ENCODE data around the gene NXPH3.
A peak's percentile ranks its signal among the peaks of the same experiment; 100 is the strongest.
"Not testable (repeated sequence)": the region's sequence is repeated elsewhere in the genome, so short reads cannot be mapped to it uniquely, and the experiment has no call there.

Gene NXPH3

DNA sequence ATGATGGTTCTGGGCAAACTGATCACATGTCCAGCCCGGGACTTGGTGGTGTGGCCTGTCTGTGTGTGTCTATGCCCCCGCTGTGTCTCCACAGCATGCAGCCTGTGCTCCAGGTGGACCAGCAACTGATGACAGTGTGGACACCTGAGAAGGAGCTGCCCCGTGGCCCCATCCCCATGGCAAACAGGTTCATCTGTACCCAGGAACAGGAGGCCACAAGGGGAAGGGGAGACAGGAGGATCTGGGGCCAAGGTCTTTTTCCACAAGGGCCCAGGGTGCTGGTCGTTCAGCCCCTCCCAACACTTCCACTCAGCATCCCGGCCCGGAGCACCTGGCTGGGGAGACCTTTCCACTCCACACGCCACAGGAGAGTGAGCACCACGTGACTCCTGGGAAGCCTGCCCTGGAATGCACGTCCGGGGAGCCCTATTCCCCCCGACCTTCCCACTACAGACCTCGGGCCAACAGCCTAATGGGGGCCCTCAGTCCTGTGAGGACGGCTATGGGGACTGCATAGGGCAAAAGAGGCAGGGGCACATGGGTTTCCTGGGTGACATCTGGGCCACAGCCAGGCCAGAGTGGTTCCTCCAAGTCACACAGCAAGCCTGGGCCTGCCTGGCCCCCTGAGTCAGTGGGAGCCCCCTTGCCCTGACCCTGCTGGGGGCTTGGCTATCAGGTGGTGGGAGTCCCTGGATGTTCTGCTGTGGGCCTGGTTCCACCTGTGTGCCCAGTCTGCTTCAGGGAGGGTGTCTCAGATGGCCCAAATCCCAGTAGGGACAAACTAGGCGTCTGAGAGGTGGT, 20.8 kb upstream of the NXPH3 start:
- DNase-seq (ENCODE audit: low read depth in 1 of 2, low spot score in 1 of 2), result no peak

- DNase-seq (ENCODE audit: low read depth in 1 of 2, low spot score in 1 of 2), result no peak
These were observed 20.0 kb upstream of the NXPH3 start for GRCh38 chr17:49555495-49556222.

DNA sequence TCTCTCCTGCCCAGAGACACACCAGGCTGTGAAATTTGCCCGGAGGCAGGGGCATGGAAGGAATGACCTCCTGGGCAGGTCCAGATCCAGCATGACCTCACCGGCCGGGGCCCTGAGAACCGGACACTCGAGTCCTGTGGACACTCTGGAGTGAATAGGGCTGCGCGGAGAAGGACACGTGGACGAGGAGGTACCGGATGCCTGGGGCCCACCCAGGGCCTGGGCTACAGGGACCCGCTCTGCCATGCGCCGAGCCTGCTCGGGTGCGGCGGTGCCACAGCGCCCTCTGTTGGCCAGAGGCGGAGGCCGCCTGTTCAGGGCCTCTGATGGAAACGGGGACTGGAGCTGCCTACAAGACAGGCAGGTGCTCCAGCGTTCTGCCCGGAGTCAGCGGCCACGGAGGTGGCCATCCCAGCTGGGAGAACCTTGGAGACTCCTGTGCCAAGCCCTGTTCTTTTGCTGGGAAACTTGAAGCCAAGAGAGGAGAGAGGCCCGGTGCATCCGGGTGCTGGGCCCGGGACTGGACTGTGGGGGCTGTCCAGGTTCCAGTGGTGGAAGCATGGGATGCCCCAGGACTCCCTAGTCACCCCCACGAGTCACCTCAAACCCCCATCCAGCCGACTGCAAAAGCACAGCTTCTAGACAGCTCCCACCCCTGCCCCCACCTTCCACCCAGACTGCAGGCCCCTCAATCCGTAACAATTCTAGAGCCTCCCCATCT, 19.3 kb upstream of the NXPH3 start:
- DNase-seq (ENCODE audit: low read depth in 1 of 2, low spot score in 1 of 2), result peak; percentile 65 to 82

- no peak for DNase-seq (ENCODE audit: low read depth in 1 of 2, low spot score in 1 of 2)
These were observed 18.2 kb upstream of the NXPH3 start for GRCh38 chr17:49557312-49558024.

DNA sequence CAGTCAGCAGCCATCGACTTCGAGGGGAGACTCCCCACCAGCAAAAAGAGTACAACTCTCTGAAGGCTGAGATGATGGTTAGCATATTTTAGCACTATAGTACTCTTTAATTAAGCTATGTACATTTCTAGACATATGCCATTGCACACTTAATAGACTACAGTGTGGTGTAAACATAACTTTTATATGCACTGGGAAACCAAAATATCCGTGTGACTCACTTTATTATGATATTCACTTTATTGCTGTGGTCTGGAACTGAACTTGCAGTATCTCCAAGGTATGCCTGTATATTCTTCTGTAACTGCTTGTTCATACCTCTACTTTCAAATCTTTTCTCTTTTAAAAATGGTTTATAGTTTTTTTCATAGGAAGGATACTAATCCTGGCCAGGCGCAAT, 11.0 kb upstream of the NXPH3 start:
- no peak for DNase-seq (ENCODE audit: low read depth in 1 of 2, low spot score in 1 of 2)

DNA sequence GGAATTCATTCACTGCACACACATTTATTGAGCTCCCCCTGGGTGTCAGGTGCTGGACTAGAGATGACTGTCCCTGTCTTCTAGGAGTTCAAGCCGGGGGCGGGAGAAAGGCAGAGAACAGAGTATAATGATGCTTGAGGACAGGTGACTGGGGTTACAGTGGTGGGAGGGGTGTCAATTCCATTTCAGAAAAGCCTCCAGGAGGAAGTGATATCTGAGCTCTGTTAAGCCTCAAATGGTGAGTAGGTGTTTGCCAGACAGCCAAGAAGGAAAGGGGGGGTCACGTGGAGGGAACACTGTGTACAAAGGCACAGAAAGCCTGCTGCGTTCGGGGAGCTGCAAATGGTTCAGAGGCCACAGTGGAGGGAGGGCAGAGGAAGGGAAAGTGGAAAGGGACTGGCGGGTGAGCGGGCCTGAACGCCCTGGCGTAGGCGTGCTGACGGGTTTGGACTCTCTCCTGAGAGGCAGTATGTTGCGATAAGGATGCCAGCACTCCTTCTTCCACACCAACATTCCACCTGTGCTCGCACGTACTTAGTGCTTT, 9.7 kb upstream of the NXPH3 start:
- no peak for DNase-seq (ENCODE audit: low read depth in 1 of 2, low spot score in 1 of 2)

DNA sequence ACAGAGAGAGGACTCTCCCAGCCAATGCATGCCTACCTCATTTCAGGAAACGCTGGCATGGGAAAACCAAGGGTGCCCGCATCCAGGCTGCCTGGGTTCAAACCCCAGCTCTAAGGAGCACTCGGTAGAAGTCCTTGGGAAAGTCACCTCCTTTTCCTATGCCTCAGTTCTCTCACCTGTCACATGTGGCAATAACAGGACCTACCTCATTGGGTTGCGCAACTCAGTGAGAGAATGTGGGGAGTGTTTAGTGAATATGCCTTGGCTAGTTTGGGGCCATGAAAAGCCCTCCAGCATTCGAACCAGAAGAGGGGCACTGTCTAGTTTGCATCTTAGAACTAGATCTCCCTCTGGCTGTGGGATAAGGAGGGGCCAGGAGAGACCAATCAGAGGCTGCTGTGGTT, 9.0 kb upstream of the NXPH3 start:
- no peak for DNase-seq (ENCODE audit: low read depth in 1 of 2, low spot score in 1 of 2)

GRCh38 chr17:49567104-49567521, 8.6 kb upstream of the NXPH3 start:
- no peak for DNase-seq (ENCODE audit: low read depth in 1 of 2, low spot score in 1 of 2)

GRCh38 chr17:49567871-49568694, 7.6 kb upstream of the NXPH3 start:
- DNase-seq (ENCODE audit: low read depth in 1 of 2, low spot score in 1 of 2), result peak; percentile 66 to 82

DNA sequence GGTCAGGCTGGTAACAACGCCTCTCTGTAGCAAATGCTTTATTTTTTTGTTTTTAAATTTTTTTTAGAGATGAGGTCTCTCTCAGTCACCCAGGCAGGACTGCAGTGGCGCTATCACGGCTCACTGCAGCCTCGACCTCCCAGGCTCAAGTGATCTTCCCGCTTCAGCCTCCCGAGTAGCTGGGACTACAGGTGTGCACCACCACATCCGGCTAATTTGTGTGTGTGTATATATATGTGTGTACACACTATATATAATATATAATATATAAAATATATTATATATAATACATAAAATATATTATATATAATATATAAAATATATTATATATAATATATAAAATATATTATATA, 7.0 kb upstream of the NXPH3 start:
- not testable (repeated sequence) for DNase-seq (ENCODE audit: low read depth in 1 of 2, low spot score in 1 of 2)

DNA sequence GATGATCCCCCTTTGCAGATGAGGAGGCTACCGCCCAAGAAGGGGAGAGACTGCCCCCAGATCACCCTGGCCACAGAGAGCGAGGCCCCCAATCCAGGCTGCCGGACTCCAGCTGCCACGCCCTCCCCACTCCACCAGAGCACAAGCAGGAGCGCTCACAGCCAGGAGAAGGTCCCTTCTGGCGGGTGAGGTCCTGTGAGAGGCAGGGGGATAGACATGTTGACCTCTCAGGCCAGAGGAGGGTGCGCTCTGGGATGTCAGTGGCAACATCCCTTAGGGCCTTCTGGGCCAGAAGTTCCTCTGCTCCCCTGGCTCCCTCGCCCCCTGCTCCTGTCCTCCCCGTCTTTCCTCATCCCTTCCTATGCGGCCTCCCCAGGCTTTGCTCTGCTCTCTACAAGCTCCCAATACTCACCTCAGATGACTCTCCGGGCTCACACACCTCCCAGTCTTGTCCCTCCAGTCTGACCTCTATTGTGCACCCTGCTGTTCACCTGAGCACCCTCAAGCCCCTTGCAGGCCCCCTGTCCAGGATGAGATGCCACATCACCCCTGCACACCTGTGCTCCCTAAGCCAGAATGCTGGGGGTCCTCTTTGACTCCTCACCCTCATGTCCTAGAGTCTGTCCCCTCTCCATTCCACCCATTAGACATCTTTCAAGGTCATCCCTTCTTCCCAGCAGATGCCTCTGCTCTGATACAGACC, 5.0 kb upstream of the NXPH3 start:
- no peak for DNase-seq (ENCODE audit: low read depth in 1 of 2, low spot score in 1 of 2)

GRCh38 chr17:49571283-49571682, 4.4 kb upstream of the NXPH3 start:
- no peak for DNase-seq (ENCODE audit: low read depth in 1 of 2, low spot score in 1 of 2)

DNA sequence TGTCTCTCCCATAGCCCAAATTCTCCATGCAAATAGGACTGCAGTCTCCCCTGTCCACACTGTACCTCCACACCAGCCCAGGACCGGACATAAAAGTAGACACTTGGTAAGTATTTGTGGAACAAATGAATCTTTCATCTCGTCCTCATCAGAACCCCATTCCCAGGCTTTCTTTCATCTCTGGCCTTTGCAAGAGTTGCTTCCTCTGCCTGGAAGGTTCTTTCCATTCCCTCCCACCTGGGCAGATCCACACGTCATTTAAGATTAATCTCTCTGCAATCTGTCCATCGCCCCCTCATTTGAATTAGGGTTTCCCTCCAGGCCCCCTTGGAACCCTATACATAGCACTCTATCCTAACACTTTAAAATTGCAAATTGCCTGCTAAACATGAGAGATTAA, 3.9 kb upstream of the NXPH3 start:
- no peak for DNase-seq (ENCODE audit: low read depth in 1 of 2, low spot score in 1 of 2)

- DNase-seq (ENCODE audit: low read depth in 1 of 2, low spot score in 1 of 2), result no peak
These were observed 3.4 kb upstream of the NXPH3 start for GRCh38 chr17:49572226-49572625.

DNA sequence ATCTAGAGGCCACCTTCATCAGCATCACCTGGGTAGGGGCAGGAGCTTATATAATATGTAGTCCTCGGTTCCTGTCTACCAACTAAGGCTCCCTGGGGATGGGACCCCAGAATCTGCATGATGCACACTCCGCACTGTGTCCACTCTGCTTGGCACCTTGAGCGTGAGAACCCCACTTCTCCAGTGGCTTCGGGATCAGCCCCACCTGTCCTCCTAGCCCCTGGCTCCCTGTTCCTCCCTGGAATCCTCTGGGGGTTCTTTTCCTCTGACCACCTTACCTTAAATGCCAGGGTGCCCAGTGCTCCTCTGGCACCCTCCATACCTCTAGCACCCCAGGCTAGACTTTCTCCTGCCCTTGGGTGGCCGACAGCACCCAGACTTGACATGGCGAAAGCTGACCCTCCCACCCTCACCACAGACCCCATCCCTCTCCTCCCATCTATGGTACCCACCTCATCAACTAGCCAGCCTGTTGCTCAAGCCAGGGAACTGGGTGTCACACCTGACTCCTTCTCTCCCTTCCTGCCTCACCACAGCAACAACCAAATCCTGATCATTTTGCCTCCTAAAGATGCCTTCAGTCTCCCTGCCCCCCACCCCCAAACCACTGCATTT, 2.8 kb upstream of the NXPH3 start:
- DNase-seq (ENCODE audit: low read depth in 1 of 2, low spot score in 1 of 2), result no peak

DNA sequence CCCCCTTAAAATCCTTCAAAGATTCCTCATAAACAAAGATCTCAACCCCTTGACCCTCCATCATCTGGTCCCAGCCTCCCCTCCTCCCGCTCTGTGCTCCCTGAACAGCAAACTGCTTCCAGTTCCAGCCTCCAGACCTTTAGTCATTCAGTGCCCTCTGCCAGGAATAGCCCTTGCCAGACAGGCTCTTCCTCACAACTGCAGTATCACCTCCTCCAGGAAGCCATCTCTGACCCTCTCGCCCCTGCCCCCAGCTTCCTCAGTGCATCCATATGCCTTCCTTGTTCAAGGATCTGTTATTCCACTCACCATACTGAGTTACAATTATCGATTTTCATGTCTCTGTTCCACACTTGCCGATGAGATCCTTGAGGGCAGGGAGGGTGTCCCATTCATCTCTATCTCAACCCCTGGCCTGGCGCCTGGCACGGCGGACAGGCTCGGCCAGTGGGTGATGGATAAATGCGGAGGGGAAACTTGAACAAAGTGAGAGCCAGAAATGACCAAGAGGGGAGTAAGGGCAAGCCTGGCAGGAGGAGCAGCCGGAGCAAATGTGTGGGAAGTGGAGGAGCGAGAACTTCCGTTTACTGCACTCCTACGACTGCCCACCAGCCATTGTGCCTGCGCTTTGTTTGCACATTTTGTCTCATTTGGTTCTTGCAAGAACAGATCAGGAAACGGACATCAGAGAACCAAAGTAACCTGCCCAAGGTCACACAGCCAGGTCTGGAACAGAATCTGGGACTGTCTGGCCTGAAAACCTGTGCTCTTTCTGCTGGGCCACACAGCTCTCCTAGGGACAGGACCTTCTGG, 2.0 kb upstream of the NXPH3 start:
- no peak for DNase-seq (ENCODE audit: low read depth in 1 of 2, low spot score in 1 of 2)

DNA sequence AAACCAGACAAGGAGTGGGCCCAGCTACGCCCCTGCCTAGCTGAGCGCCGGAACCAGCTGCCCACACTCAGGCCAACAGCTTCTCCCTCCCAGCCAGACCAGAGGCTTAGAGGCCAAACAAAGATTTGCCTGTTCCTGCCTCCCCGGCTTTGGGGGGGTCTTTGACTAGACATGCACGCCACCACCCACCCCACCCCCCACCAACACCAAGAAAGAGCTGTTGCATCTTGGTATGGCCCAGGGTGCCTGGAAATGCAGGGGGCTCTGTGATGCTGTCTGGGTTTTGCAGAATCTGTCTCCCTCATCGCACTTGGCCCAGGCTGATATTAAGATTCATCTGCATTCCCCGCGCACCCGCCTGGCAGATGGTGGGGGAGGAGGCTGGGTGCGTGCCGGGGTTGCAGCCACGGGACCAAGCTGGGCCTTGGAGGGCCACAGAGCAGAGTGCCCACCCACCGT, 1.3 kb upstream of the NXPH3 start:
- DNase-seq (ENCODE audit: low read depth in 1 of 2, low spot score in 1 of 2), result no peak

GRCh38 chr17:49574945-49575678, 559 bp upstream of the NXPH3 start:
- DNase-seq (ENCODE audit: low read depth in 1 of 2, low spot score in 1 of 2), result no peak

Data from stimulated activated CD4-positive, alpha-beta T cell treated with anti-CD3 and anti-CD28 coated beads, Interleukin-15, amount 100 ng/mL, for 1 hour (primary cell).